Smooth muscle cell of bladder (primary cell): ENCODE measurements around the gene DSP. TPM values are rescaled to one million over a fixed set of nuclear protein-coding genes. Genes with fewer than 3 reads are reported as not detected.

Experiments used
- total RNA-seq: library from RNA; depleted of rRNA; stranded (reverse); fragments of >200 nt; gene quantifications from 2 replicates; pipeline ENCODE4 v1.2.3, GENCODE V29; 2014

The DSP gene
- 0.28 and 0.83 TPM in 2 replicates for total RNA-seq

GRCh38 chr6:7541175-7542064 is at the start of gene DSP:
DSP (plus strand) TSS chr6:7541671; CDS start chr6:7541916, 245 bp downstream.

GRCh38 chr6:7589949-7590917 is 48.8 kb downstream of the DSP start, which contains the start of gene SNRNP48:
SNRNP48 (plus strand) TSS chr6:7590198; CDS start chr6:7590258, 60 bp downstream.

Other genes with a start within 250 kb of the DSP start
- 56.2 and 71.4 TPM in 2 replicates for gene SSR1, start 228.5 kb upstream of the DSP start, total RNA-seq
- 0.09 and 0.14 TPM in 2 replicates for gene CAGE1, start 151.9 kb upstream of the DSP start, total RNA-seq
- gene RIOK1, start 151.9 kb upstream of the DSP start, total RNA-seq = 17.9 and 21.1 TPM in 2 replicates
- 8.4 and 11.9 TPM in 2 replicates for gene SNRNP48, start 48.5 kb downstream of the DSP start, total RNA-seq
- gene BMP6, start 184.4 kb downstream of the DSP start, total RNA-seq = 29.0 and 70.7 TPM in 2 replicates